ENCODE data around the gene KDM2A. TPM values are rescaled to one million over a fixed set of nuclear protein-coding genes. Genes with fewer than 3 reads are reported as not detected.
A peak's percentile ranks its signal among the peaks of the same experiment; 100 is the strongest.

KDM2A gene
- total RNA-seq, 1 experiment from 2014 or later, result 121 TPM

DNA sequence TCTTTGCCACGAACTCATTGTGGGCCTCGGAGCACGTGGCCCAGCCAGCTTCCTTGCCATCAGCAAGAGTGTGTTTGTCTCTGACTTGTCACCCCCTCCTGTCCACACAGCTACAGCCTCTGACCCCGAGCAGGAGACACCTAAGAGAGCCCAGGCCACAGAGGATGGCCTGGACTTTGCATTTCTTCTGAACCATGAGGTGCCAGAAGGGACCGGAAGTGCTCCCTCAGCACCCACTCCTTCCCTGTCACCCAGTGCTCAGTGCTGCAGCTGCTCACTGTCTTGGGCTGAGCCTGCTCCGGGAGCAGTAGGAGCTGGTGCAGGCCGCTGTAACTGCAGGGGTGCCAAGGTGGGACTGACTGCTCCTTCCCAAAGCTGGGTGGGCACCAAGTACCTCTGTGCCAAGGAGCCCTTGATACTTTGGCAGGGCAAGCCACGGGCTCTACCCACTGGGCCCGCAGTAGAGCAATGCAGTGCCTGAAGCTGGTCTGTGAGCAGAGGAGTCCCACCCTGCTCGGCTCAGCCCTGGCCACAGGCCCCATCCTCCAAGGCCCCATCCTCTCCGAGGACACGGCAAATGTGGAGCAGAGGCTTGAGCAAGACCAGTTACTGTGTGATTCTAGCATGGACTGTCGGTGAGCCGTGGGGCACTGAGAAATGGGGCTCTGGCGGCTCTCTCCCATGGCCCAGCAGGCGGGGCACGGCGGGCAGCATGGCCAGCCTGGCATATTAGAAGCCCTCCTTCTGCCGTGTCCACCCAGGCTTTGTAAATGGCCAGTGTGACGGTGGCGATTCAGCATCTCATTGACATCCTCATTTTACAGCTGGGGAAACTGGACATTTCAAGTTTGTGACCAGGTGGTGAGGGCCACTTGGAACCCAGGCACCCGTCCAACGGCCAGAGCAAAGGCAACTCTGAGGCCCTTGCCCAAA is 153.5 kb downstream of the KDM2A start:
- intact Hi-C loops (cut with micrococcal nuclease; ENCODE audit: unreplicated experiment), result no loop called here
- ChIA-PET POLR2A (ENCODE audit: low non-redundant PET) (no interaction called here), CTCF (interaction anchor here (2.3 kb wide), 1 partner anchor 45 kb away, joined by 10 read pairs; no protein-coding TSS in a partner anchor)

DNA sequence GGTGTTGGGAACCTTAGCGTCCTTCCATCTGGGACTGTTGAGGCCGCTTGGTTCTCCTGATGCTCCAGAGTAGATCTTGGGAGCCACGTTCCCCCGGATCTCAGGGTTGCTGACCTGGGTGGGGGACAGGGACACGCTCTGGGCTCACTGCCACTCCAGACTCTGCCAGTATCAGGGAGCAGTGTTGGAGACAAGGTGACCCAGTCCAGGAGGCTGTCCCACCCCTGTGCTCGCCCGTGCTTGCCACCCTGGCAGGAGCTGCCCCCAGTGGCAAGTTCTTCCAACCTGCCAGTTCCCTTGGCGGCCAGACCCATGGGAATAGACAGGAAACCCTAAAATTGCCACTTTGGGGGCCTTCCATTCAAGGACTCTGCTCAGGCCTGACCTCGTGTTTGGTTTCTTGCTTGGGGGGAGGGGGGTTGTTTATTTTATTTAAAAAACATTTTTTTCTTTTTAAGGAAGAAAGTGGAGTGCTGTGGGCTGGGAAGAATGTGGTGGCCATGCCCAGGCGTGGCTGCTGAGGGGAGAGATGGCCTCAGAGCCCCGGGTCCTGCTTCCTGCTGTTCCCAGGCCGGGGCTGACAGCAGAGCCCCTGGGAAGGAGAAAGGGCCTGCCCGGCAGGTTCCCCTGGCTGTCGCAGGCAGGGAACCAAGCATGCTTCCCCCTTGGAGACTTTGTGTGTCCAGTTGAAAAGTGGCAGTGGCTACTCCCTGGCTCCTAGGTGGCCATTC is 154.4 kb downstream of the KDM2A start:
- BruUV-seq (replicated peaks), result no TSS peak
- TF ChIP-seq, protein P1, sequence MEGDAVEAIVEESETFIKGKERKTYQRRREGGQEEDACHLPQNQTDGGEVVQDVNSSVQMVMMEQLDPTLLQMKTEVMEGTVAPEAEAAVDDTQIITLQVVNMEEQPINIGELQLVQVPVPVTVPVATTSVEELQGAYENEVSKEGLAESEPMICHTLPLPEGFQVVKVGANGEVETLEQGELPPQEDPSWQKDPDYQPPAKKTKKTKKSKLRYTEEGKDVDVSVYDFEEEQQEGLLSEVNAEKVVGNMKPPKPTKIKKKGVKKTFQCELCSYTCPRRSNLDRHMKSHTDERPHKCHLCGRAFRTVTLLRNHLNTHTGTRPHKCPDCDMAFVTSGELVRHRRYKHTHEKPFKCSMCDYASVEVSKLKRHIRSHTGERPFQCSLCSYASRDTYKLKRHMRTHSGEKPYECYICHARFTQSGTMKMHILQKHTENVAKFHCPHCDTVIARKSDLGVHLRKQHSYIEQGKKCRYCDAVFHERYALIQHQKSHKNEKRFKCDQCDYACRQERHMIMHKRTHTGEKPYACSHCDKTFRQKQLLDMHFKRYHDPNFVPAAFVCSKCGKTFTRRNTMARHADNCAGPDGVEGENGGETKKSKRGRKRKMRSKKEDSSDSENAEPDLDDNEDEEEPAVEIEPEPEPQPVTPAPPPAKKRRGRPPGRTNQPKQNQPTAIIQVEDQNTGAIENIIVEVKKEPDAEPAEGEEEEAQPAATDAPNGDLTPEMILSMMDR (conservative IDR thresholded peaks at IDR 0.05; ENCODE audit: low read depth, low read length), result no peak; the same call in 1 of the 2 replicates
- Histone ChIP-seq H3K4me1 (ENCODE audit: insufficient read depth, low read length, poor library complexity, severe bottlenecking) (peaks cover 94% of the 10 kb centered on the region), H3K27ac (ENCODE audit: low read depth, low read length, poor library complexity, severe bottlenecking) (peak overlapping the region; percentile 83), H3K27me3 (replicated peaks; ENCODE audit: insufficient read depth, low read depth, low read length, poor library complexity) (no peaks in the 10 kb centered on the region), H3K4me3 (ENCODE audit: low read depth, low read length, poor library complexity, severe bottlenecking) (no peak overlapping the region), H3K9me3 (ENCODE audit: low read depth, low read length, poor library complexity, severe bottlenecking) (no peaks in the 10 kb centered on the region), H3K36me3 (ENCODE audit: insufficient read depth, low read length, poor library complexity, severe bottlenecking) (peaks cover 18% of the 10 kb centered on the region)
- CTCF ChIA-PET, result no interaction called here
- POLR2A ChIA-PET (ENCODE audit: low non-redundant PET), result interaction anchor here (0.7 kb wide), 1 partner anchor 23 kb away, joined by 10 read pairs; no protein-coding TSS in a partner anchor
- intact Hi-C loops (cut with micrococcal nuclease; ENCODE audit: unreplicated experiment), result no loop called here
- DNase-seq (ENCODE audit: low spot score), result peak; percentile 66

More for the DNA sequence above, 153.5 kb downstream of the KDM2A start:
- Histone ChIP-seq H3K4me1 (ENCODE audit: insufficient read depth, low read length, poor library complexity, severe bottlenecking) (peaks cover 94% of the 10 kb centered on the region), H3K27ac (ENCODE audit: low read depth, low read length, poor library complexity, severe bottlenecking) (peak overlapping the region; percentile 83), H3K36me3 (ENCODE audit: insufficient read depth, low read length, poor library complexity, severe bottlenecking) (peaks cover 26% of the 10 kb centered on the region), H3K4me3 (ENCODE audit: low read depth, low read length, poor library complexity, severe bottlenecking) (no peak overlapping the region), H3K27me3 (replicated peaks; ENCODE audit: insufficient read depth, low read depth, low read length, poor library complexity) (no peaks in the 10 kb centered on the region), H3K9me3 (ENCODE audit: low read depth, low read length, poor library complexity, severe bottlenecking) (no peaks in the 10 kb centered on the region)
- TF ChIP-seq, protein P1 (conservative IDR thresholded peaks at IDR 0.05; ENCODE audit: low read depth, low read length), result no peak
- no peak for TF ChIP-seq EZH2 (IDR thresholded peaks at IDR 0.05; ENCODE audit: borderline replicate concordance, low read depth, low read length, poor library complexity, severe bottlenecking)
- DNase-seq (ENCODE audit: low spot score), result no peak
- no TSS peak for BruUV-seq (replicated peaks)

- TF ChIP-seq, protein P1 (conservative IDR thresholded peaks at IDR 0.05; ENCODE audit: low read depth, low read length), result no peak
- TF ChIP-seq EZH2 (IDR thresholded peaks at IDR 0.05; ENCODE audit: borderline replicate concordance, low read depth, low read length, poor library complexity, severe bottlenecking), result no peak
- Histone ChIP-seq H3K9me3 (ENCODE audit: low read depth, low read length, poor library complexity, severe bottlenecking) (no peaks in the 10 kb centered on the region), H3K4me1 (ENCODE audit: insufficient read depth, low read length, poor library complexity, severe bottlenecking) (peaks cover 78% of the 10 kb centered on the region), H3K4me3 (ENCODE audit: low read depth, low read length, poor library complexity, severe bottlenecking) (no peak overlapping the region), H3K27me3 (replicated peaks; ENCODE audit: insufficient read depth, low read depth, low read length, poor library complexity) (no peaks in the 10 kb centered on the region), H3K27ac (ENCODE audit: low read depth, low read length, poor library complexity, severe bottlenecking) (peak overlapping the region; percentile 96), H3K36me3 (ENCODE audit: insufficient read depth, low read length, poor library complexity, severe bottlenecking) (peaks cover 26% of the 10 kb centered on the region)
- intact Hi-C loops (cut with micrococcal nuclease; ENCODE audit: unreplicated experiment), result no loop called here
- BruUV-seq (replicated peaks), result no TSS peak
- ChIA-PET POLR2A (ENCODE audit: low non-redundant PET) (no interaction called here), CTCF (interaction anchor here (0.6 kb wide), 1 partner anchor 81 kb away, joined by 9 read pairs; no protein-coding TSS in a partner anchor)
- no peak for DNase-seq (ENCODE audit: low spot score)
These were observed 155.9 kb downstream of the KDM2A start for GRCh38 chr11:67274768-67275605.
